HepG2 (cell line): Measurements from ENCODE around the gene ME3. TPM values are rescaled to one million over a fixed set of nuclear protein-coding genes. Genes with fewer than 3 reads are reported as not detected.

ENCODE experiments used
- ATAC-seq: fragments of 200-7000 bp; cut with Tn5 transposase; 3 replicates; pipeline ENCODE4 v1.9.1; 2020; ENCODE audit warnings: mild to moderate bottlenecking, moderate library complexity
- BruUV-seq: library from RNA; stranded (reverse); fragments of 400-500 nt; replicated peaks from 2 replicates; lab custom pipeline; 2021; lab: Mats Ljungman, UMichigan
- CTCF ChIA-PET: fragments of 300-600 bp; formaldehyde crosslinking; extraction: SDS; loops from one replicate; lab custom pipeline; 2021; ENCODE audit warnings: low total read pairs, inconsistent platforms, low intra/inter-chr PET ratio; lab: Yijun Ruan, JAX
- POLR2A ChIA-PET: fragments of 350-600 bp; sonication (Branson Sonifier 250); formaldehyde crosslinking; loops from one replicate; lab custom pipeline; 2020; ENCODE audit warnings: antibody characterized with exemption, inconsistent platforms; lab: Yijun Ruan, JAX
- DNase-seq: peaks from one replicate; pipeline ENCODE4 v3.0.0-alpha.2; 2015; ENCODE audit warnings: low spot score
- FAIRE-seq: peaks from 3 replicates; lab custom pipeline; 2011; peaks lifted over from hg19 to GRCh38; lab: Jason Lieb, UNC
- H2AFZ ChIP-seq: one replicate; pipeline ENCODE4 v1.6.1; 2011; ENCODE audit warnings: low read length, inconsistent platforms
- H3K27ac ChIP-seq: fragments of 300-600 bp; 3 replicates; pipeline ENCODE4 v1.8.0; 2011; ENCODE audit warnings: mixed run types, mild to moderate bottlenecking, mixed read lengths, low read length, inconsistent platforms; ENCODE audit not compliant: insufficient read depth; ENCODE audit errors: extremely low read length
- H3K27me3 ChIP-seq, 2 experiments: fragments of 200-600 bp in 1 of 2; 2 replicates in 1 of 2; 3 replicates in 1 of 2; pipeline versions ENCODE4 v1.6.0 to v1.8.0; 2011; ENCODE audit warnings: low read length in 2 of 2, mild to moderate bottlenecking in 2 of 2, moderate library complexity in 2 of 2, inconsistent platforms in 1 of 2; ENCODE audit not compliant: insufficient read depth in 2 of 2, control insufficient read depth in 1 of 2
- H3K36me3 ChIP-seq, 2 experiments: fragments of 200-600 bp in 1 of 2; replicated peaks in 1 of 2; 2 replicates in 1 of 2; 3 replicates in 1 of 2; pipeline versions ENCODE4 v1.5.1 to v1.8.0; 2011; ENCODE audit warnings: low read length in 2 of 2, inconsistent platforms in 1 of 2; ENCODE audit not compliant: insufficient read depth in 2 of 2, control insufficient read depth in 1 of 2
- H3K4me1 ChIP-seq: 2 replicates; pipeline ENCODE4 v1.5.1; 2012; ENCODE audit warnings: low read length, inconsistent platforms; ENCODE audit not compliant: insufficient read depth
- H3K4me2 ChIP-seq: 2 replicates; pipeline ENCODE4 v1.6.0; 2011; ENCODE audit warnings: low read depth, low read length, inconsistent platforms
- H3K4me3 ChIP-seq, 3 experiments: fragments of 200-600 bp in 1 of 3; sonication (generic), shearing (Covaris generic) in 1 of 3; replicated peaks in 1 of 3; 2 replicates each; pipeline ENCODE4 v1.5.1; 2011 to 2016; ENCODE audit warnings: low read length in 3 of 3, inconsistent platforms in 2 of 3, low read depth in 2 of 3, mild to moderate bottlenecking in 2 of 3, control low read depth in 1 of 3, mixed read lengths in 1 of 3; ENCODE audit not compliant: insufficient read depth in 1 of 3
- H3K79me2 ChIP-seq: one replicate; pipeline ENCODE4 v1.6.1; 2011; ENCODE audit warnings: low read length, inconsistent platforms; ENCODE audit not compliant: insufficient read depth
- H3K9ac ChIP-seq: 2 replicates; pipeline ENCODE4 v1.6.0; 2011; ENCODE audit warnings: mild to moderate bottlenecking, low read depth, low read length, inconsistent platforms; ENCODE audit not compliant: insufficient read depth
- H3K9me3 ChIP-seq: 2 replicates; pipeline ENCODE4 v1.5.1; 2012; ENCODE audit warnings: mild to moderate bottlenecking, low read length
- H4K20me1 ChIP-seq: 2 replicates; pipeline ENCODE4 v1.6.0; 2011; ENCODE audit warnings: inconsistent platforms, mild to moderate bottlenecking, low read length, moderate library complexity; ENCODE audit not compliant: insufficient read depth
- RAD21 ChIP-seq: fragments of 450-650 bp; formaldehyde crosslinking; IDR thresholded peaks from 2 replicates; pipeline ENCODE4 v1.5.0; 2020; ENCODE audit warnings: mild to moderate bottlenecking
- RBFOX2 ChIP-seq: fragments of 200-400 bp; formaldehyde crosslinking; IDR thresholded peaks from 2 replicates; pipeline ENCODE4 v1.6.1; 2017; ENCODE audit warnings: low read depth, mild to moderate bottlenecking, low read length
- TFE3 ChIP-seq: IDR thresholded peaks from 2 replicates; pipeline ENCODE4 v1.6.1; 2016
- ZNF263 ChIP-seq: sonication (generic); formaldehyde crosslinking; IDR thresholded peaks from 2 replicates; pipeline ENCODE4 v1.4.0; 2020; ENCODE audit warnings: missing genetic modification reagents
- ZNF766 ChIP-seq: sonication (generic); formaldehyde crosslinking; IDR thresholded peaks from 2 replicates; pipeline ENCODE4 v1.5.0; 2020; ENCODE audit warnings: missing genetic modification reagents, borderline replicate concordance
- WGBS: methylation state at CpG from one replicate; pipeline ENCODE4 v1.1.6; 2017; ENCODE audit warnings: low lambda C conversion rate; 5-methylcytosine and 5-hydroxymethylcytosine counted together
- in situ Hi-C: cut with HindIII; loops from 2 replicates; pipeline ENCODE4 v1.10.0; 2017; ENCODE audit warnings: low pct_unique_long_range_greater_than_20kb; ENCODE audit not compliant: extremely low pct_ligation_motif_present
- intact Hi-C: fragments of 100-400 bp; cut with micrococcal nuclease; formaldehyde crosslinking; loops from one replicate; pipeline ENCODE4 v1.10.0; 2022; ENCODE audit not compliant: unreplicated experiment
- polyA plus RNA-seq, 8 experiments: library from polyadenylated mRNA; depleted of rRNA in 3 of 8; stranded (reverse) in 7 of 8; unstranded in 1 of 8; fragments of >200 nt; fragmentation: Illumina TruSeq in 4 of 8; extraction: Trizol in 4 of 8; gene quantifications; 2 replicates each; pipeline versions ENCODE4 v1.2.1 to v1.2.3, GENCODE V29; 2011 to 2016; ENCODE audit warnings: low read depth in 4 of 8, missing spikeins in 1 of 8, mixed read lengths in 1 of 8; ENCODE audit not compliant: insufficient read depth in 1 of 8
- total RNA-seq, 5 experiments: library from RNA; depleted of rRNA; stranded (reverse); fragments of >200 nt; fragmentation: Illumina TruSeq; extraction: Trizol; gene quantifications; 2 replicates each; pipeline ENCODE4 v1.2.3, GENCODE V29; 2016; ENCODE audit warnings: low read depth in 1 of 5
- TF ChIP-seq, protein P1 (sequence below): IDR thresholded peaks from 2 replicates; pipeline ENCODE4 v1.4.0; 2020; ENCODE audit warnings: mild to moderate bottlenecking, missing genetic modification reagents
- TF ChIP-seq, protein P2 (sequence below): sonication (generic); formaldehyde crosslinking; IDR thresholded peaks from 2 replicates; pipeline ENCODE4 v1.8.1; 2022; ENCODE audit warnings: mild to moderate bottlenecking, missing genetic modification reagents
- TF ChIP-seq, protein P3 (sequence below): IDR thresholded peaks from 2 replicates; pipeline ENCODE4 v1.6.1; 2016; ENCODE audit warnings: mild to moderate bottlenecking

Gene ME3
- total and polyA plus RNA-seq, 2 of the 13 experiments (the other 11 are each of a cell fraction or from before 2014, with no cell fraction given) = not detected

GRCh38 chr11:86610559-86611341 lies 61.7 kb downstream of the ME3 start:
- H4K20me1 ChIP-seq = no peaks in the 10 kb centered on the region
- H3K4me3 ChIP-seq = no peak overlapping the region
- under 1% methylated on average over 4 of the region's 5 CpGs for WGBS
- intact Hi-C loops = no loop called here
- no TSS peak for BruUV-seq
- H3K27me3 ChIP-seq = no peaks in the 10 kb centered on the region
- ChIA-PET CTCF (no interaction called here), POLR2A (no interaction called here)
- peak; percentile 16 for DNase-seq
- no peaks in the 10 kb centered on the region for H3K9me3 ChIP-seq
- H2AFZ ChIP-seq = no peak overlapping the region
- ATAC-seq = no peak
- no peaks in the 10 kb centered on the region for H3K79me2 ChIP-seq
- FAIRE-seq = no peak
- no peak overlapping the region for H3K4me2 ChIP-seq
- in situ Hi-C loops = no loop called here
- H3K9ac ChIP-seq = no peak overlapping the region
- TF ChIP-seq ZNF766 = no peak
- no peak for TF ChIP-seq TFE3 (CRISPR knock-in tag)
- TF ChIP-seq ZNF263 = no peak
- no peak overlapping the region for H3K27ac ChIP-seq
- H3K4me1 ChIP-seq = 0 out of 2 replicates have a peak, but pooled peaks cover 4% of the 10 kb centered on the region
- no peaks in the 10 kb centered on the region for H3K36me3 ChIP-seq

DNA sequence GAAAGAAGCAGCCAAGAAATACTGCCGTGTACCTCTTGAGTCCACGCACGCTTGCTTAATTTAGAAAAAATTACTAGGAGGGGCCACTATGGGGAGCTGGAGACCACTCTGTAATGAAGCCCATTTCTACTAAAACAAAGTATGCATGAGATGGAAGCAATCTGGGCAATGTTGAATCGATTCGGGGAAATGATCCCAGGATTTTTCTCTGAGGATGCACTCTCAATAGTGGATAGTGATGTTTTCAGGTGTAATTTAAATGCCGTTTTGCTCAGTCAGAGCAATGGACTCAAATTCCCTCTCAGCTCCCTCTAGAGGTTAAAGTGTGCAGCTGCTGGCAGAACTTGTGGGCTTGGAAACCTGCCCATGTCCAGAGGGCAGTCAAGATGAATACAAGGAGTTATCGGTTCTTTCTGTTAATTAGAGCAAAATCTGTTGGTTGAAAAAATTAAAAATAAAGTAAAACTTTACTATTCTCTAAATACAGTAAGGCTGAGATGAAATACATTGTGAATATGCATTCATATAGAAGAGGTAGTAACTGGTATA lies 64.1 kb downstream of the ME3 start:
- WGBS = 8% methylated on average over 7 of the region's 7 CpGs
- Histone ChIP-seq H3K4me3 (no peak overlapping the region), H3K36me3 (no peaks in the 10 kb centered on the region), H2AFZ (no peak overlapping the region), H4K20me1 (no peaks in the 10 kb centered on the region), H3K27me3 (no peaks in the 10 kb centered on the region), H3K4me1 (0 out of 2 replicates have a peak, but pooled peaks cover 4% of the 10 kb centered on the region), H3K9ac (no peak overlapping the region), H3K4me2 (no peak overlapping the region), H3K9me3 (no peaks in the 10 kb centered on the region), H3K79me2 (no peaks in the 10 kb centered on the region), H3K27ac (no peak overlapping the region)
- intact Hi-C loops = loop anchor here (1.0 kb wide), 4 partner anchors 37 to 210 kb away; no protein-coding TSS in a partner anchor
- no TSS peak for BruUV-seq
- in situ Hi-C loops = no loop called here
- ChIA-PET CTCF (interaction anchor here (1.6 to 2.7 kb wide), 3 partner anchors 37 to 210 kb away, joined by 6 to 30 read pairs (median 12); no protein-coding TSS in a partner anchor), POLR2A (no interaction called here)
- DNase-seq (peak; percentile 60), FAIRE-seq (peak; percentile 77), ATAC-seq (peak; percentile 93)
- TF ChIP-seq, protein P1, sequence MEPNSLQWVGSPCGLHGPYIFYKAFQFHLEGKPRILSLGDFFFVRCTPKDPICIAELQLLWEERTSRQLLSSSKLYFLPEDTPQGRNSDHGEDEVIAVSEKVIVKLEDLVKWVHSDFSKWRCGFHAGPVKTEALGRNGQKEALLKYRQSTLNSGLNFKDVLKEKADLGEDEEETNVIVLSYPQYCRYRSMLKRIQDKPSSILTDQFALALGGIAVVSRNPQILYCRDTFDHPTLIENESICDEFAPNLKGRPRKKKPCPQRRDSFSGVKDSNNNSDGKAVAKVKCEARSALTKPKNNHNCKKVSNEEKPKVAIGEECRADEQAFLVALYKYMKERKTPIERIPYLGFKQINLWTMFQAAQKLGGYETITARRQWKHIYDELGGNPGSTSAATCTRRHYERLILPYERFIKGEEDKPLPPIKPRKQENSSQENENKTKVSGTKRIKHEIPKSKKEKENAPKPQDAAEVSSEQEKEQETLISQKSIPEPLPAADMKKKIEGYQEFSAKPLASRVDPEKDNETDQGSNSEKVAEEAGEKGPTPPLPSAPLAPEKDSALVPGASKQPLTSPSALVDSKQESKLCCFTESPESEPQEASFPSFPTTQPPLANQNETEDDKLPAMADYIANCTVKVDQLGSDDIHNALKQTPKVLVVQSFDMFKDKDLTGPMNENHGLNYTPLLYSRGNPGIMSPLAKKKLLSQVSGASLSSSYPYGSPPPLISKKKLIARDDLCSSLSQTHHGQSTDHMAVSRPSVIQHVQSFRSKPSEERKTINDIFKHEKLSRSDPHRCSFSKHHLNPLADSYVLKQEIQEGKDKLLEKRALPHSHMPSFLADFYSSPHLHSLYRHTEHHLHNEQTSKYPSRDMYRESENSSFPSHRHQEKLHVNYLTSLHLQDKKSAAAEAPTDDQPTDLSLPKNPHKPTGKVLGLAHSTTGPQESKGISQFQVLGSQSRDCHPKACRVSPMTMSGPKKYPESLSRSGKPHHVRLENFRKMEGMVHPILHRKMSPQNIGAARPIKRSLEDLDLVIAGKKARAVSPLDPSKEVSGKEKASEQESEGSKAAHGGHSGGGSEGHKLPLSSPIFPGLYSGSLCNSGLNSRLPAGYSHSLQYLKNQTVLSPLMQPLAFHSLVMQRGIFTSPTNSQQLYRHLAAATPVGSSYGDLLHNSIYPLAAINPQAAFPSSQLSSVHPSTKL (CRISPR knock-in tag) = 0 out of 2 replicates have a peak, but pooled peaks have one; percentile 18
- no peak for TF ChIP-seq RBFOX2
- TF ChIP-seq, protein P2, sequence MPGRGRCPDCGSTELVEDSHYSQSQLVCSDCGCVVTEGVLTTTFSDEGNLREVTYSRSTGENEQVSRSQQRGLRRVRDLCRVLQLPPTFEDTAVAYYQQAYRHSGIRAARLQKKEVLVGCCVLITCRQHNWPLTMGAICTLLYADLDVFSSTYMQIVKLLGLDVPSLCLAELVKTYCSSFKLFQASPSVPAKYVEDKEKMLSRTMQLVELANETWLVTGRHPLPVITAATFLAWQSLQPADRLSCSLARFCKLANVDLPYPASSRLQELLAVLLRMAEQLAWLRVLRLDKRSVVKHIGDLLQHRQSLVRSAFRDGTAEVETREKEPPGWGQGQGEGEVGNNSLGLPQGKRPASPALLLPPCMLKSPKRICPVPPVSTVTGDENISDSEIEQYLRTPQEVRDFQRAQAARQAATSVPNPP = no peak
- TF ChIP-seq, protein P3, sequence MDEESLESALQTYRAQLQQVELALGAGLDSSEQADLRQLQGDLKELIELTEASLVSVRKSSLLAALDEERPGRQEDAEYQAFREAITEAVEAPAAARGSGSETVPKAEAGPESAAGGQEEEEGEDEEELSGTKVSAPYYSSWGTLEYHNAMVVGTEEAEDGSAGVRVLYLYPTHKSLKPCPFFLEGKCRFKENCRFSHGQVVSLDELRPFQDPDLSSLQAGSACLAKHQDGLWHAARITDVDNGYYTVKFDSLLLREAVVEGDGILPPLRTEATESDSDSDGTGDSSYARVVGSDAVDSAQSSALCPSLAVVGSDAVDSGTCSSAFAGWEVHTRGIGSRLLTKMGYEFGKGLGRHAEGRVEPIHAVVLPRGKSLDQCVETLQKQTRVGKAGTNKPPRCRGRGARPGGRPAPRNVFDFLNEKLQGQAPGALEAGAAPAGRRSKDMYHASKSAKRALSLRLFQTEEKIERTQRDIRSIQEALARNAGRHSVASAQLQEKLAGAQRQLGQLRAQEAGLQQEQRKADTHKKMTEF (CRISPR knock-in tag) = 0 out of 2 replicates have a peak, but pooled peaks have one; percentile 17
- peak; percentile 56 for TF ChIP-seq RAD21 (CRISPR knock-in tag)
